Mesothelial cell of epicardium (in vitro differentiated cells): Measurements from ENCODE around the gene EMILIN2. TPM values are rescaled to one million over a fixed set of nuclear protein-coding genes. Genes with fewer than 3 reads are reported as not detected.

Experiments used
- DNase-seq, 2 experiments: peaks; one replicate each; pipeline ENCODE4 v3.0.0; 2021; ENCODE audit warnings: low spot score in 2 of 2; ENCODE audit not compliant: unreplicated experiment in 2 of 2
- H3K27ac Mint-ChIP-seq: 2 replicates; pipeline ENCODE4 v1.8.0; 2021; ENCODE audit warnings: mixed read lengths
- H3K27me3 Mint-ChIP-seq: 2 replicates; pipeline ENCODE4 v1.8.0; 2021; ENCODE audit warnings: low read depth, mixed read lengths
- H3K36me3 Mint-ChIP-seq: 2 replicates; pipeline ENCODE4 v1.8.0; 2021; ENCODE audit warnings: mixed read lengths
- H3K4me1 Mint-ChIP-seq: 2 replicates; pipeline ENCODE4 v1.8.0; 2021; ENCODE audit warnings: mixed read lengths
- H3K4me3 Mint-ChIP-seq: 2 replicates; pipeline ENCODE4 v1.8.0; 2021; ENCODE audit warnings: mild to moderate bottlenecking, moderate library complexity, mixed read lengths
- H3K9me3 Mint-ChIP-seq: 2 replicates; pipeline ENCODE4 v1.8.0; 2021; ENCODE audit warnings: mixed read lengths
- CTCF ChIP-seq: fragments of 200-600 bp; sonication (generic); IDR thresholded peaks from one replicate; pipeline ENCODE4 v1.5.0; 2021; ENCODE audit warnings: antibody characterized with exemption; ENCODE audit not compliant: unreplicated experiment
- total RNA-seq: library from RNA; stranded (reverse); gene quantifications from 3 replicates; pipeline ENCODE4 v1.2.1, GENCODE V29; 2021

EMILIN2 gene
- total RNA-seq, 1 donor from 2014 or later: 30.2 TPM

DNA sequence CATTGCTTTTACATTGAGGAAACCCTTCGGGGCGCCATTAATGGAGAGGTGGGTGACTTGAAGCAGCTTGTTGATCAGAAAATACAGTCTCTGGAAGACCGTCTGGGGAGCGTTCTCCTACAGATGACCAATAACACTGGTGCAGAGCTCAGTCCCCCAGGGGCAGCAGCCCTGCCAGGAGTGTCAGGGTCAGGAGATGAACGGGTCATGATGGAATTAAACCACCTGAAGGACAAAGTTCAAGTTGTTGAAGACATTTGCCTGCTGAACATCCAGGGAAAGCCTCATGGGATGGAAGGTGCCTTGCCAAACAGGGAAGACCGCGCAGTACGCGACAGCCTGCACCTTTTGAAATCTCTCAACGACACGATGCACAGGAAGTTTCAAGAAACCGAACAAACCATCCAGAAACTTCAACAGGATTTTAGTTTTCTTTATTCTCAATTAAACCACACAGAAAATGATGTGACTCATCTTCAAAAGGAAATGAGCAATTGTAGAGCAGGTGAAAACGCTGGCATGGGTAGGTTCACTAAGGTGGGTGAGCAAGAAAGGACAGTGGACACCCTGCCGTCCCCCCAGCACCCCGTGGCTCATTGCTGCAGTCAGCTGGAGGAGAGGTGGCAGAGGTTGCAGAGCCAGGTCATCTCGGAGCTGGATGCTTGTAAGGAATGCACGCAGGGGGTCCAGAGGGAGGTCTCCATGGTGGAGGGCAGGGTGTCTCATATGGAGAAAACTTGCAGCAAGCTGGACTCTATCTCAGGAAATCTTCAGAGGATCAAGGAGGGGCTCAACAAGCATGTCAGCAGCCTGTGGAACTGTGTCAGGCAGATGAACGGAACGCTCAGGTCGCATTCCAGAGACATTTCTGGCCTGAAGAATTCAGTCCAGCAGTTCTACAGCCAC lies 45.0 kb downstream of the EMILIN2 start:
- Mint-ChIP-seq H3K27ac (no peak overlapping the region), H3K27me3 (no peaks in the 10 kb centered on the region), H3K9me3 (peaks cover 8% of the 10 kb centered on the region), H3K4me1 (peaks cover 5% of the 10 kb centered on the region), H3K36me3 (peaks cover 5% of the 10 kb centered on the region), H3K4me3 (no peak overlapping the region)
- no peak for TF ChIP-seq CTCF
- no peak for DNase-seq

DNA sequence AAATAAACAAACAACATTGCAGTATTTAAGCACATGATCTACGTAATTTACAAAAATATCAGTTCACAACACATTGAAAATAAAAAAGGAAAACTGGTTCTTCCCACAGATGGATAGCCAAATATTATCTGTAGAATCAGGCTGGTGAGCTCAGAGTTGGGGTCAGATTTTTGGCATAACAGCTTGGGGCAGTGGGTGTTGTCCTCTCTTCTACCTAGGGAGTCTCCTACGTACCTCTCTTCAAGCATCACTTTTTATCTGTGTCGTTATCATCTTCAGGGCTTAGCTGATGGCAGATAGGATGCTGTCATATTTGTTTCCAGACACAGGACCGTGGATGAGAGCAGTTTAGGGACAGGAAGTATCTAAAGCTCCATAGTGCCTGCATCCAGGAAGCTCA lies 46.2 kb downstream of the EMILIN2 start:
- no peaks in the 10 kb centered on the region for H3K36me3 Mint-ChIP-seq
- peaks cover 9% of the 10 kb centered on the region for H3K4me1 Mint-ChIP-seq
- TF ChIP-seq CTCF: no peak
- H3K4me3 Mint-ChIP-seq: no peak overlapping the region
- no peaks in the 10 kb centered on the region for H3K9me3 Mint-ChIP-seq
- no peaks in the 10 kb centered on the region for H3K27me3 Mint-ChIP-seq
- no peak overlapping the region for H3K27ac Mint-ChIP-seq
- DNase-seq: no peak

DNA sequence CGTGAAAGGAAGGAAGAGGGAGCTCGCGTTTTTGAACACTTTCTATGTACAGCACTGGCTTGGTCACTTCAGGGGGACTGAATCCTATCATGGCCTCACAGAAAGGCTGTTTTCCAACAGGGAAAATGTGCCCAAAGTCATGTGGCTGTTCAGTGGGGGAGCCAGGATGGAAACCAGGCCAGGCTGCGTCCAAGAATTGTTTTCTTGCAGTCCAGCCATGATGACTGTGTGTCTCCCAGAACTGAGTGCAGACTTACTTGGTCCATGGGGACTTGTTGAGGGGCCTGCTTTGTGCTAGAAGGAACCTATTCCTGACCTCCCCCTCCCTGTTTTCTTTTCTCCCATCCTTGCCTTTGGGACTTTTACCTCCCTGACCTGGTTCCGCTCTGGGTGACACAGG lies 46.9 kb downstream of the EMILIN2 start:
- Mint-ChIP-seq H3K27ac (no peak overlapping the region), H3K4me1 (peaks cover 13% of the 10 kb centered on the region), H3K4me3 (no peak overlapping the region), H3K36me3 (no peaks in the 10 kb centered on the region), H3K27me3 (no peaks in the 10 kb centered on the region), H3K9me3 (no peaks in the 10 kb centered on the region)
- TF ChIP-seq CTCF: no peak
- DNase-seq: no peak

DNA sequence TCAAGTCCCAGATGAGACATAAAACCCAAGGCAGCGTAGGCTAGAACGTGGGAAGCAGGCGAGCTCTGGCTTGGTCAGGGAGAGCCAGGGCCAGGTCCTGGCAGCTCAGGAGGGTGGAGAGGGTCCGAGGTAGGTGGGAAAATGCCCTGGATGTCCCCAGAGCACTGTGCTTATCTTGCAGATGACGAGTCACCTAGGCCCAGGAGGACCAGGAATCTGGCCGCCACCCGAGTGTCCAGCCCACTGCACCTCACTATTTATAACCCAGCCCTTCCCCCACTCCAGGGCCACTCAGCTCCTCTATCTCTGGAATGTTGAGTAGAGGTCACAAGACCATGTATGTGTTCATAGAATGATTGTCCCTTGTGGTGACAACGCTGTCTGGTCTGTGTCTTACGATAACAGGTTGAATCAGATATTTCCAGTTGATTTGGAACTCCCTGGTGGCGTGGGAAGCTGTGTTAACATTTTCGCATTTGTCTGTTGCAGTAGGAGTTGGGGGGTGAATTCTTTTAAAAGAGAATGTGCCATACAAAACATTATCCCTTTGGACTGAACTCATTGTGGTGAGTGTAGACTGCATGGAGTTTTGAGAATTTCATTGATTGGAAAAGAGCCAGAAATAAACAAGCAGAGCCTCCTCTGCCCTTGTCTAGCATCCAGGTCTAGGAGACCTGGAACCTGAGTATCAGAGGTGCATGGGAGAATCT lies 47.5 kb downstream of the EMILIN2 start:
- no peak overlapping the region for H3K27ac Mint-ChIP-seq
- no peaks in the 10 kb centered on the region for H3K27me3 Mint-ChIP-seq
- no peak for DNase-seq
- H3K4me3 Mint-ChIP-seq: no peak overlapping the region
- no peaks in the 10 kb centered on the region for H3K9me3 Mint-ChIP-seq
- H3K36me3 Mint-ChIP-seq: no peaks in the 10 kb centered on the region
- TF ChIP-seq CTCF: no peak
- H3K4me1 Mint-ChIP-seq: peaks cover 13% of the 10 kb centered on the region

DNA sequence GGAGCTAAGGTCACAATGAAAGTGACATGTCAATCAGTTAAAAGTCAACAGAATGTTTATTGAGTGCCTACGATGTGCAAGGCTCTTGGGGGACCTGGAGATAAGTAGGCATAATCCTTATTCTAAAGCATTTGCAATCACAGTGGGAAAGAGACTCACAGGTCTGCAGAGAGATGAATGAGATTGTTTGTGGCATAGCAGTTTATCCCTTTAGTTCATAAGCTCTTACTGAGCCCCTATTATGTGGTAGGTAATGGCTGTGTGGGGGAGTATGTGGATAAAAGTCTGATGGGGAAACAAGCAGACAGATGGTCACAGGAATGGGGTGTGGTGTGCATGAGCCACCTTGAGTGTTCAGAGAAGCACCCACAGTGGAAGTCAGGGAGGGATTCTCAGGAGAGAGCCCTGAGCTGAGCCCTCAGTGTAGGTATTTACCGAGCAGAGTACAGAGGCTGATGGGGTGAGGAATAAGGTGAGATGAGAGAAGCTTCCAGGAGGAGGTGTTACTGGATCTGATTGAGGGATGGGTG lies 48.1 kb downstream of the EMILIN2 start:
- Mint-ChIP-seq H3K27ac (no peak overlapping the region), H3K9me3 (no peaks in the 10 kb centered on the region), H3K27me3 (no peaks in the 10 kb centered on the region), H3K36me3 (no peaks in the 10 kb centered on the region), H3K4me3 (no peak overlapping the region), H3K4me1 (peaks cover 13% of the 10 kb centered on the region)
- no peak for DNase-seq
- TF ChIP-seq CTCF: no peak
